Measurements from ENCODE around the gene MAP2K4.

MAP2K4 gene

DNA sequence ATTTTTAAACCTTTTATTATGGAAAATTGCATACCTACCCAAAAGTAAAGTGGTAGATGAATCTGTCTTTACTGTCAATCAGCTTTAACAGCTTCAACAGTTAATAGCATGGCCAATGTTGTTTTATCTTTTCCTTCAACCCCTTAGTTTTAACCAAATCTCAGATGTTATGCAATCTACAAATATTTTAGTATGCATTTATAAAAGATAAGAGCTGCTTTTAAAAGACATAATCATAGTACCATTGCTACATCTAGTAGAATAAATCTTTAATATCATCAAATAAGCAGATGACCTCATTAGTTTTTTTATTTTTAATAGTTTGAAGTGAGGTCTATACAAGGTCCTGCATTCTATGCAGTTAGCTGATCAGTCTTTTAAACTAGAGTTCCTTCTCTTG lies 37.9 kb downstream of the MAP2K4 start:
- Histone ChIP-seq H3K27me3 (ENCODE audit: control insufficient read depth in 1 of 2, insufficient read depth in 2 of 2, low read length in 2 of 2) (no peaks in the 10 kb centered on the region), H3K27ac (ENCODE audit: low read length) (no peak overlapping the region), H3K4me1 (ENCODE audit: control insufficient read depth, insufficient read depth, low read length) (no peaks in the 10 kb centered on the region), H3K4me3 (ENCODE audit: low read length in 2 of 2) (no peak overlapping the region), H3K9me3 (ENCODE audit: control insufficient read depth in 2 of 2, low read length in 2 of 2) (no peaks in the 10 kb centered on the region), H3K36me3 (ENCODE audit: control insufficient read depth in 2 of 2, insufficient read depth in 2 of 2, low read length in 2 of 2) (peaks cover 0 to 3% of the 10 kb centered on the region in 2 donors), H3K9ac (ENCODE audit: low read length in 2 of 2) (no peak overlapping the region)

- Histone ChIP-seq H3K4me1 (ENCODE audit: control insufficient read depth, insufficient read depth, low read length) (no peaks in the 10 kb centered on the region), H3K9me3 (ENCODE audit: control insufficient read depth in 2 of 2, low read length in 2 of 2) (no peaks in the 10 kb centered on the region), H3K9ac (ENCODE audit: low read length in 2 of 2) (no peak overlapping the region), H3K27me3 (ENCODE audit: control insufficient read depth in 1 of 2, insufficient read depth in 2 of 2, low read length in 2 of 2) (no peaks in the 10 kb centered on the region), H3K27ac (ENCODE audit: low read length) (no peak overlapping the region), H3K36me3 (ENCODE audit: control insufficient read depth in 2 of 2, insufficient read depth in 2 of 2, low read length in 2 of 2) (peaks cover 0 to 3% of the 10 kb centered on the region in 2 donors), H3K4me3 (ENCODE audit: low read length in 2 of 2) (no peak overlapping the region)
Measured at GRCh38 chr17:12062249-12062648, 41.6 kb downstream of the MAP2K4 start.

DNA sequence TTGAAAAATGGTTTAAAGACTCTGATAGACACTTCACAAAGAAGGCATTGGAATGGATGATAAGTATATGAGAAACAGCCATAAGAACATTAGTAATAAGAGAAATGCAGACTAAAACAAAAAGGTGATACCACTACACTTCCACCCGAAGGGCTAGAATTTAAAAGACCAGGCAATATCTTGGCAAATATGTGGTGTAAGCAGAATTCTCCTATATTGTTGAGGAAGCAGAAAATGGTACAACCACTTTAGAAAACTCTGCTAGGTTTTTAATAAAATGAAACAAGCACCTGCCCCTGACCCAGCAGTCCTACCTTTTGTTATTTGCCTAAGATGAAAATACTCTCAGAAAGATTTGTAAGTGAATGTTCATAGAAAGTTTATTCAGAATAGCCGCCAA lies 43.7 kb downstream of the MAP2K4 start:
- Histone ChIP-seq H3K36me3 (ENCODE audit: control insufficient read depth in 2 of 2, insufficient read depth in 2 of 2, low read length in 2 of 2) (peaks cover 0 to 3% of the 10 kb centered on the region in 2 donors), H3K9ac (ENCODE audit: low read length in 2 of 2) (no peak overlapping the region), H3K27me3 (ENCODE audit: control insufficient read depth in 1 of 2, insufficient read depth in 2 of 2, low read length in 2 of 2) (no peaks in the 10 kb centered on the region), H3K4me3 (ENCODE audit: low read length in 2 of 2) (no peak overlapping the region), H3K4me1 (ENCODE audit: control insufficient read depth, insufficient read depth, low read length) (no peaks in the 10 kb centered on the region), H3K9me3 (ENCODE audit: control insufficient read depth in 2 of 2, low read length in 2 of 2) (no peaks in the 10 kb centered on the region), H3K27ac (ENCODE audit: low read length) (no peak overlapping the region)

DNA sequence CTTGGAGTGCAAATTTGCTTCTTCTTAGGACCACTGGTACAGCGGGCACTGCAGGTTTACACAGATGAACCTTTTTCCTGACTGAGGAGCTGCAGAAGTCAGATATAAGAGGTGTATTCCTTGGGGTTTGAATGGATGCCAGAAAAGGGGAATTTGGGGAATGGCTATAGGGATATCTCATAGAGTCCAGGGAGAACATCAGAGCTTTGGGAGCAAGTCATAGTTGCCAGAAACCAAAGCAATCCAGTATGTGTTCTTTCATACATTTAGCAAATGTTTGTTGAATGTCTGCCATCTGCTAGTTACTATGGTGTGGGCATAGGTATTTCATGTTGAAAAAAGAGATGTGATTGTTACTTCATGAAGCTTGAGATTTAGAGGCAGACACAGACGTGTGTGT lies 46.8 kb downstream of the MAP2K4 start:
- Histone ChIP-seq H3K36me3 (ENCODE audit: control insufficient read depth in 2 of 2, insufficient read depth in 2 of 2, low read length in 2 of 2) (no peaks in the 10 kb centered on the region), H3K27me3 (ENCODE audit: control insufficient read depth in 1 of 2, insufficient read depth in 2 of 2, low read length in 2 of 2) (no peaks in the 10 kb centered on the region), H3K9me3 (ENCODE audit: control insufficient read depth in 2 of 2, low read length in 2 of 2) (no peaks in the 10 kb centered on the region), H3K4me3 (ENCODE audit: low read length in 2 of 2) (no peak overlapping the region), H3K9ac (ENCODE audit: low read length in 2 of 2) (no peak overlapping the region), H3K27ac (ENCODE audit: low read length) (no peak overlapping the region), H3K4me1 (ENCODE audit: control insufficient read depth, insufficient read depth, low read length) (no peaks in the 10 kb centered on the region)

GRCh38 chr17:12068946-12069345 lies 48.3 kb downstream of the MAP2K4 start:
- H3K27me3 ChIP-seq (ENCODE audit: control insufficient read depth in 1 of 2, insufficient read depth in 2 of 2, low read length in 2 of 2) = no peaks in the 10 kb centered on the region
- H3K4me3 ChIP-seq (ENCODE audit: low read length in 2 of 2) = no peak overlapping the region
- no peak overlapping the region for H3K9ac ChIP-seq (ENCODE audit: low read length in 2 of 2)
- no peak overlapping the region for H3K27ac ChIP-seq (ENCODE audit: low read length)
- no peaks in the 10 kb centered on the region for H3K4me1 ChIP-seq (ENCODE audit: control insufficient read depth, insufficient read depth, low read length)
- H3K36me3 ChIP-seq (ENCODE audit: control insufficient read depth in 2 of 2, insufficient read depth in 2 of 2, low read length in 2 of 2) = no peaks in the 10 kb centered on the region
- H3K9me3 ChIP-seq (ENCODE audit: control insufficient read depth in 2 of 2, low read length in 2 of 2) = no peaks in the 10 kb centered on the region

DNA sequence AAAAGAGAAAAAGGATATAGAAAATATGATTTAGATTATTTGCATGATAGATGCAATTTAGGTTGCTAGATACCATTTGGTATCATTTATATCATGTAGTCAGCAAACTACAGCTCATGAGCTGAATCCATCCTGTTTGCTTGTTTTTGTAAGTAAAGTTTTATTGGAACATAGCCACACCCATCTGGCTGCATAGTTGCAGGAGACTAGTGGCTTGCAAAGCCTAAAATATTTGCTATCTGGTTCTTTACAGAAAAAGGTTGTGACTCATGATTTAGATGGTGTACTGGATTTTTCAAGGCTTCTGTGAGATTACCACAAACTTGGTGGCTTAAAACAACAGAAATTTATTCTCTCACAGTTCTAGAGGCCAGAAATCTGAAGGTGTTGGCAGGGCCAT lies 49.9 kb downstream of the MAP2K4 start:
- Histone ChIP-seq H3K4me3 (ENCODE audit: low read length in 2 of 2) (no peak overlapping the region), H3K4me1 (ENCODE audit: control insufficient read depth, insufficient read depth, low read length) (no peaks in the 10 kb centered on the region), H3K9me3 (ENCODE audit: control insufficient read depth in 2 of 2, low read length in 2 of 2) (no peaks in the 10 kb centered on the region), H3K27ac (ENCODE audit: low read length) (no peak overlapping the region), H3K27me3 (ENCODE audit: control insufficient read depth in 1 of 2, insufficient read depth in 2 of 2, low read length in 2 of 2) (no peaks in the 10 kb centered on the region), H3K36me3 (ENCODE audit: control insufficient read depth in 2 of 2, insufficient read depth in 2 of 2, low read length in 2 of 2) (no peaks in the 10 kb centered on the region), H3K9ac (ENCODE audit: low read length in 2 of 2) (no peak overlapping the region)

DNA sequence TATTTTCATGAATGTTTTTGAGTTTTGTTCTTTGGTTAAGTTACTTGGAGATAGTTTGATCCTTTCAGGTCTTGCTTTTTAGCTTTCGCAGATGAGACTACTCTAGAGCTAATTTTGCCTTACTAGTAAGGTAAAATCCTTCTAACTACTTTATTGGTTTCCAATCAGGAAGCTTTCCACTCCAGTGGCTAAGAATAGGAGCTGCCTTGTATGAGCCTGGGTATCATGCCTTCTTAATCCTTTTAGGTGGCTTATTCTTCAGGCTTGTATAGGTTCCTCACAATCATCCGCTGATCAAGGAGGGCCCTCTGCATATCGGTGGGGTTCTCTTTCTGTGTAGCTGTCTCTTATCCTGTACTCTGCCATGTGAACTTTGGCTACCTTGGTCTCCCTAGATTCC lies 53.7 kb downstream of the MAP2K4 start:
- H3K36me3 ChIP-seq (ENCODE audit: control insufficient read depth in 2 of 2, insufficient read depth in 2 of 2, low read length in 2 of 2) = peaks cover 0 to 3% of the 10 kb centered on the region in 2 donors
- H3K27ac ChIP-seq (ENCODE audit: low read length) = no peak overlapping the region
- no peak overlapping the region for H3K4me3 ChIP-seq (ENCODE audit: low read length in 2 of 2)
- H3K27me3 ChIP-seq (ENCODE audit: control insufficient read depth in 1 of 2, insufficient read depth in 2 of 2, low read length in 2 of 2) = no peaks in the 10 kb centered on the region
- H3K9ac ChIP-seq (ENCODE audit: low read length in 2 of 2) = no peak overlapping the region
- H3K4me1 ChIP-seq (ENCODE audit: control insufficient read depth, insufficient read depth, low read length) = no peaks in the 10 kb centered on the region
- H3K9me3 ChIP-seq (ENCODE audit: control insufficient read depth in 2 of 2, low read length in 2 of 2) = peaks cover 0 to 3% of the 10 kb centered on the region in 2 donors

DNA sequence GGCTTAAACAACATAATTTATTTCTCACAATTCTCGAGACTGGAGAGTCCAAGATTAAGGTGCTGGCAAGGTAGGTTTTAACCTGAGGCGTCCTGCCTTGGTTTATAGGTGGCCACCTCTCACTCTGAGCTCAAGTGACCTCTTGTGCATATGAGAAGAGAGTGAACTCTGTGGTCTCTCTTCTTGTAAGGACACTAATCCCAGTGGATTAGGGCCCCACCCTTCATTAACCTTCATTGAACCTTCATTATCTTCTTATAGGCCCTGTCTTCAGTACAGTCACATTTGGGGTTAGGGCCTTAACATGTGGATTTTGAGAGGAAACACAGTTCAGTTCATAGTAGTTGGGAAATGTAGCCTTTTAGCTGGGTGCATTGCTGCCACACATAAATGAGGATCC lies 57.1 kb downstream of the MAP2K4 start:
- Histone ChIP-seq H3K4me3 (ENCODE audit: low read length in 2 of 2) (no peak overlapping the region), H3K9me3 (ENCODE audit: control insufficient read depth in 2 of 2, low read length in 2 of 2) (peaks cover 0 to 3% of the 10 kb centered on the region in 2 donors), H3K36me3 (ENCODE audit: control insufficient read depth in 2 of 2, insufficient read depth in 2 of 2, low read length in 2 of 2) (peaks cover 0 to 3% of the 10 kb centered on the region in 2 donors), H3K9ac (ENCODE audit: low read length in 2 of 2) (no peak overlapping the region), H3K27me3 (ENCODE audit: control insufficient read depth in 1 of 2, insufficient read depth in 2 of 2, low read length in 2 of 2) (no peaks in the 10 kb centered on the region), H3K27ac (ENCODE audit: low read length) (no peak overlapping the region), H3K4me1 (ENCODE audit: control insufficient read depth, insufficient read depth, low read length) (no peaks in the 10 kb centered on the region)

DNA sequence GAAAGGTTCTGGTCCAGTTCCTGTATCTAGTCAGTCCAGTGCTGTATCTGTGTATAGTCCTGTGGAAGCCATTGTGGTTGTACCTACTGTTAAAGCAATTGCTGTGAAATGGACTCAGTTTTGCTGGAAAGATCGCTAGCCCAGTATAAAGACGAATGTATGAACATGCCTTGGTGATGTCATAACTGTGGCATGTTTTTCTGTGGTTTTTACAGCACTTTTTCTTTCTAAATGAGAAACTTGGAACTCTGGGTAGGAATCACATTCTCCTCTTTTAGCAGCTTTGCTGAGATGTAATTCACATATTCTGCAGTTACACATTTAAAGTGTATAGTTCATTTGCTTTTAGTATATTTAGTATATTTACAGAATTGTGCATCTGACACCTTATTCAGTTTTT lies 58.1 kb downstream of the MAP2K4 start:
- H3K27me3 ChIP-seq (ENCODE audit: control insufficient read depth in 1 of 2, insufficient read depth in 2 of 2, low read length in 2 of 2) = no peaks in the 10 kb centered on the region
- H3K27ac ChIP-seq (ENCODE audit: low read length) = no peak overlapping the region
- H3K36me3 ChIP-seq (ENCODE audit: control insufficient read depth in 2 of 2, insufficient read depth in 2 of 2, low read length in 2 of 2) = peaks cover 0 to 3% of the 10 kb centered on the region in 2 donors
- no peaks in the 10 kb centered on the region for H3K4me1 ChIP-seq (ENCODE audit: control insufficient read depth, insufficient read depth, low read length)
- H3K9me3 ChIP-seq (ENCODE audit: control insufficient read depth in 2 of 2, low read length in 2 of 2) = peaks cover 0 to 3% of the 10 kb centered on the region in 2 donors
- no peak overlapping the region for H3K4me3 ChIP-seq (ENCODE audit: low read length in 2 of 2)
- H3K9ac ChIP-seq (ENCODE audit: low read length in 2 of 2) = no peak overlapping the region

GRCh38 chr17:12081720-12082119 lies 61.0 kb downstream of the MAP2K4 start:
- peaks cover 0 to 3% of the 10 kb centered on the region in 2 donors for H3K36me3 ChIP-seq (ENCODE audit: control insufficient read depth in 2 of 2, insufficient read depth in 2 of 2, low read length in 2 of 2)
- no peak overlapping the region for H3K27ac ChIP-seq (ENCODE audit: low read length)

DNA sequence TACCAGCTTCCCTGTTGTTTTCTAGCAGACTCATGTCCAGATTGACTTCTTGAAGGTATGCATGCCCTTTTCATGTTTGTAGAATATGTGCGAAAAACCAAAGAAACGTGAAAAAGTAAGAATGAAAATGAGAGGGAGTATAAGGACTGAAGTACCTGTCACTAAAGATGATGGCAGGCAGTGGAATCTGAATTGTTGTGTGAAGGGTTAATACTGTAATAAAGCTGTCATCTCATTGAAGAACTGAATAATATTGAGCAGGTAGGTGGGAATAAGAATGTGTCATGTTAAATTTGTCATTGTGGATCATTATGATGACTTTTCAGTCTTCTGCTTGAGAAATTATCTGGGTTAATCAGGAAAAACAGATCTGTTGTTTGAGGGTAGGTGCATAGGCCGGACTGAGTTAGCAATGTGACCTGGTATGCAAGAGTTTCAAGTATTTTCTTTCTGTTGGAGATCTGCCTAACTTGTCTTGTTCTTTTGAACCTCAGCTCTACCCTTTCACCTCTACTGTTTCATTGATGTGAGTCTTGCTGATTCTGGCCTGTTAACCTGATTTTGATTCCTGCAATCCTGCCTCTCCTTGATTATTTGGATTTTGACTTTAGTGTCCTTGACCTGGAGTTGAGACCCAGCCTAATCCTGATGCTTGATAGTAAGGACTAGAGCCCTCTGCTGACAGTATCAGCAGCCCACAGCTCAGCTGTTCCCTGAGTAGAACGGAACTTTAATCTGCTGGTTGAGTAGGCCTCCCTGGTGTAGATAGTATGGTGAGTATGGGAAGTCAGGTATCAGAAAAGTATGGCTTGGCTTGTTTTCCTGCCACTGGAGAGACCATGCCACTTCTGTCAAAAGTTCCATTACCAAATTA lies 64.6 kb downstream of the MAP2K4 start:
- Histone ChIP-seq H3K4me1 (ENCODE audit: control insufficient read depth, insufficient read depth, low read length) (no peaks in the 10 kb centered on the region), H3K9me3 (ENCODE audit: control insufficient read depth in 2 of 2, low read length in 2 of 2) (no peaks in the 10 kb centered on the region), H3K9ac (ENCODE audit: low read length in 2 of 2) (no peak overlapping the region), H3K4me3 (ENCODE audit: low read length in 2 of 2) (no peak overlapping the region), H3K36me3 (ENCODE audit: control insufficient read depth in 2 of 2, insufficient read depth in 2 of 2, low read length in 2 of 2) (peaks cover 0 to 5% of the 10 kb centered on the region in 2 donors), H3K27ac (ENCODE audit: low read length) (no peak overlapping the region), H3K27me3 (ENCODE audit: control insufficient read depth in 1 of 2, insufficient read depth in 2 of 2, low read length in 2 of 2) (no peaks in the 10 kb centered on the region)

More at GRCh38 chr17:12081720-12082119, 61.0 kb downstream of the MAP2K4 start:
- H3K4me3 ChIP-seq (ENCODE audit: low read length in 2 of 2) = no peak overlapping the region
- no peak overlapping the region for H3K9ac ChIP-seq (ENCODE audit: low read length in 2 of 2)
- no peaks in the 10 kb centered on the region for H3K4me1 ChIP-seq (ENCODE audit: control insufficient read depth, insufficient read depth, low read length)
- peaks cover 0 to 3% of the 10 kb centered on the region in 2 donors for H3K9me3 ChIP-seq (ENCODE audit: control insufficient read depth in 2 of 2, low read length in 2 of 2)
- H3K27me3 ChIP-seq (ENCODE audit: control insufficient read depth in 1 of 2, insufficient read depth in 2 of 2, low read length in 2 of 2) = no peaks in the 10 kb centered on the region
